HG03432 (cell line): ENCODE data around the gene LAIR1.
"Not testable (repeated sequence)": the region's sequence is repeated elsewhere in the genome, so short reads cannot be mapped to it uniquely, and the experiment has no call there.

ENCODE experiments used
- ATAC-seq: cut with Tn5 transposase; IDR thresholded peaks from one replicate; pipeline ENCODE4 v1.9.1; 2021; ENCODE audit warnings: mild to moderate bottlenecking, moderate library complexity; ENCODE audit not compliant: unreplicated experiment

Gene LAIR1

DNA sequence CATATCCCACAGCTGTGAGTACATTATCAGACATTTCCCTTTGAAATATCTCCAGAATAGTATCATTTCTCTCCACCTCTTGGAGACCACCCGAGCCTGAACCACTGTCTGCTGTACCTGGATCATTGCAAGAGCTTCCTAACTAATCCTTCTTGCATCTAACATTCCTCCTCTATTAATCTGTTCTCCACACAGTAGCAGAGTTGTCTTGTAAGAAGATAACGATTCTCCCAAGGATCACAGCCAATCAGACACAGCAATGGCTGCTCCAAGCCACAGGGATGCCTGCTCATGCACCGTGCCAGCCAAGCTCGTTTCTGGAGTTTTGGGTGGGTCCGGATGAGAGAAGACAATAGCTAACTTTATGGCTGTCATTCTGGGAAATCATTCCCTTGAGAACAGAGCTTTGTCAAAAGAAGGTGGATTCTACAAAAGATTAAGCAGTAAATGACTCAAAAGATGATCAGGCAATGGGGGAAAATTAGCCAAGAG, 14.5 kb upstream of the LAIR1 start:
- ATAC-seq = no peak

DNA sequence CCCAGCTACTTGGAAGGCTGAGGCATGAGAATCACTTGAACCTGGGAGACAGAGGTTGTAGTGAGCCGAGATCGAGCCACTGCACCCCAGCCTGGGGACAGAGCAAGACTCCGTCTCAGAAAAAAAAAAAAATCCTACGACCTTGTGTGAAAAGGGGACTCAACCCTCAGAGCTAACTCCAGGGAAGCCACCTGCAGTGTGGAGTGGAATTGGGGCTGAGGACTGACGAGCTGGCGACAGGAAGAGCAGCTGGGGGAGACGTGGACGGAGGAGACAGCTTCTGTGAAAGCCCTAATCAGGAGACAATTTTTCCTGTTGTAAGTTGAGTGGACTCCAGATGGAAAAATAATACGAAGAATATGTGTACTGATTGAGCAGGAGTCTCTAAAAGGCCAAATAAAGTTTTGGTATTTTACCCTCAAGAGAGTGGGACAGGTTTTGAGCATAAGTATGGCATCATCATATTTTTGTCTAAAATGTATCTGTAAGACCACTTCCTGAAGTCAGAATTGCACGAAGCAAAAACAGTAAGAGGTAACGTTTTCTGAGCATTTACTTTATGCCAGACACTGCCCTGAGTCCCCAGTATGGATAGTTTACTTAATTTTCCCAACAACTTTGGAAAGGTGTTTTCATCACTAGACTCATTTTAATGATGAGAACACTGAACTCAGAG, 12.0 kb upstream of the LAIR1 start:
- no peak for ATAC-seq

DNA sequence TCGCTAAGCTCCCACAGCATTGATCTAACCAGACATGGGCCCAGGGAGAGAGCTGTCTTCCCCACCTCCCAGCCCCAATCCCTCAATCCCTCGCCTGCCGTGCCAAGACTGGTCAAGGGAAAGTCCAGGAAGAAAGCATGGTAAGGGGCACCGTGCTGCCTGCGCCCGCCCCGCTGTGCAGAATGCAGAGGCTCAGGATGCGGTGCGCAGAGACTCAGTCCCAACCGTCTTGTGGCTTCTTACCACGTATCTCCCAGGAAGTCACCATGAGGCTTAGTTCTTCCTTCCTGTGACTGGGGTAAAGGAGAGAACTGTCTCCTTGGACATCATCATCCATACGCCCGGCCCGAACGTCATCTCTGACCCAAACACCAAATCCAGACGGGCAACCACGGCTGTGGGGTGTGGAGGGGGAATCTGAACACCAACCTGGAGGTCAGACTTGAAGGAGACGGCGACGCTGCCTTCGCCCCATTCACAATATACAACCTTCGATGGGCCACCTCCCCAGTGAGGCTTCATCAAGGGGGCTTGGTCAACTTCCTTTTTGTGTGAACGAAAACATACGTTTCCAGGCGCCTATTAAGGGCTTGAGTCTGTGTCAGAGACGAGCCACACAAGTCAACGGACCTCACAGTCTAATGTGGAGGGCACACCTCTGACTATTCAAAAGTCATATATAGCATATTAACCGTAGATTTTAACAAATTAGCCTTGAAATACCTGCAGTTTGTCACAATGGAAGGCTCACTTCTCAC, 10.6 kb upstream of the LAIR1 start:
- not testable (repeated sequence) for ATAC-seq

GRCh38 chr19:54373781-54374631, 9.3 kb upstream of the LAIR1 start:
- no peak for ATAC-seq

DNA sequence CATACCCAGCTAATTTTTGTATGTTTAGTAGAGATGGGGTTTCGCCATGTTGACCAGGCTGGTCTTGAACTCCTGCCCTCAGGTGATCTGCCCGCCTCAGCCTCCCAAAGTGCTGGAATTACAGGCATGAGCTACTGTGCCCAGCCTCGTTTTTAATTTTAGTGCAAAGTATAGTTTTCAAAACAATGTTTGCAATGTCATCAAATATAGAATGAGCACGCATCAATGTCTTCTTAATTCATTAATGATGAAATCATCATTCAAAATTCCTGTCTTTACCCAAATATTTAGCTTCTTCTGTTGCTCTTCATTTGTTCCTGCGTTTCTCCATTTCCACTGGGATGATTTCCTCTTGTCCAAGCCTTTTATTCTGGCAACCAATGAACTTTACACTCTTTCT, 6.7 kb upstream of the LAIR1 start:
- ATAC-seq = not testable (repeated sequence)

GRCh38 chr19:54370434-54370796, 5.7 kb upstream of the LAIR1 start:
- not testable (repeated sequence) for ATAC-seq

DNA sequence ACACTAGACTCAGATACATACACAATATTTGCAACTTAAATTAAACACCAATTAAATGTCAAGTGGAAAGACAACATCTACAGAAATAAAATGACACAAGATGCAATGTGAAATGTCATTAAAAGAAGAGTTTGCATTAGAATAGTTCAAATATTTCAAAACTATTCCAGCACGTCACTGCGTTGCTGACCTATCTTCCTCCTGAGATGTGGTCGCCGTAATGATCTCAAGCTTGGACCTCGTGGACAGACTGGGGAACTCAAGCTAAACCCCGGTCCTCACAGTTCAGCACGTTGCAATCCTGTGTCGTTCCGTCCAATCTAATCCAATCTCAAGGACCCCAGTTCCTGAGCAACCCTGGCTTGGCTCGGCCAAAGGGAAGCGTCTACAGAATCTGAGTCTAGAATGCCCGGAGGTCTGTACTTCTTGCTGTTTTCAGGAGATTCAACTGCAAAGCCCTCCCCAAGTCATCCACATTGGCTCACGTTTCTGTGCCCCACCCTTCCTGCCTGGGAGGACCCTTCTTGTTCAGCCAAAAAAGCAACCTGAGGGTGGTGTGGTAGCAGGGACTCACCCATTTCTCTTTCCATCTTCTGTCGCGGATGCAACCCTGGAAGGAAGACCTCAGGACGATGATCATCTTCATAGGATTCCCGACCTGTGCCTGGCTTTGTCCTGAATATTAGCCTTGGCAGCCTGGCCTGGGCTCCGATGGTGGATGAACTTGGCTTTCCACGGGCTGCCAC, 5.1 kb upstream of the LAIR1 start:
- ATAC-seq = not testable (repeated sequence)

DNA sequence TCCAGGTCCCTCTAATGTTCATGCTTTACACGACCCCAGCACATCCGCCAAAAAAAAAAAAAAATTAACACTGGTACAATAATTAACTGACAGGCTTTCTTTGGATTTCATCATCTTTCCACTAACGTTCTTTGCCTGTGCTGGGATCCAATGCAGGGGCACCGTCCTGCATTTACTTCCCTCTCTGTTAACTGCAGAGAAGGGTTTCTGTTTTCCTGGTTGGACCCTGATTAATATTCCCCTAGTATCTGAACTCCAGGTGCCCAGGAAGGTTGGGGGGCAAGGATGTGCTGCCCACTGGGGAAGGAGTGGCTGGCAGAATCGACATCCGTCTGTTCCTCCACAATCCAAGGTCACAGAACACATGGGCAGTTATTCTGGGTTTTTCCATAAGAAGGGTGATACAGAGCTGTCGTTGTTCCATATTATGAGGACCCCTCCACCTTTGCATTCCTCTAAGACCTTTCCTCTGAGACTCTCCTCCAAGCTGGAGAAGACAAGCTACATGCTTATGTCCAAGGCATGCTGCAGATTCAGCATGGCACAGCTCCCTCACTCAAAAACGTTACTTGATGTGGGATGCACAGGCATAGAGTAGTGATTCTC, 4.5 kb upstream of the LAIR1 start:
- no peak for ATAC-seq

- no peak for ATAC-seq
These were observed 2.1 kb upstream of the LAIR1 start for GRCh38 chr19:54366811-54367210.

GRCh38 chr19:54365798-54366197, 1.1 kb upstream of the LAIR1 start:
- not testable (repeated sequence) for ATAC-seq

DNA sequence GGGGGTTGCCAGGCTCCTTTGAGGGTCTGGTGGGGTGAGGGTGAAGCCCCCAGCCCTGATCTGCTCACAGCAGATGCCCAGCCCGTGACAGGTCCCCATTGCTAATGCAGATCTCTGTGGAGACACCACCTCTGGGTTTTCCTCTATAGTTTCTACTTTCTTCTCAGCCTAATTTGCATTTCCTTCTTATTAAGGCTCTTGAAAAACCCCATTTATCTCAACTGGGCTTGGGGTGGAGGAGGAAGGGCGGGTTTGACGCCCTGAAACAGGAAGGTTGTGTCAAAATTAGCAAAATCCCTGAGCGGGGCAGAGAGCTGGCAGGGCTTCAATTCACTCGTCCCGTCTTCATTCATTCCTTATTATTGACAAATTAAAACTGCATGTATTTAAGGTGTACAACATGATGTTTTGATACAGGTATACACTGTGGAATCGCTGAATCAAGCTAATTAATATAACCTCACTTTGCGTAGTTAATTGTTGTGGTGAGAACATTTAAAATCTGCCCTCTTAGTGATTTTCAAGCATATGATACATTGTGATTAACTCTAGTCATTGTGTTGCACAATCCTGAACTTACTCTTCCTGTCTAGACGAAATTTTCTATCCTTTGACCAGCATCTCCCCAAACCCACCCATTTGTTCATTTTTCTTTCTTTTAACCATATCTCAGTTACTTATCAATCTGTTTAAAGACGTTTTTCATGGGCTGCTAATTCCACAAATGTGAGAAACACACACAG, 2.9 kb downstream of the LAIR1 start:
- not testable (repeated sequence) for ATAC-seq

GRCh38 chr19:54359149-54359820, 5.4 kb downstream of the LAIR1 start:
- ATAC-seq = not testable (repeated sequence)

GRCh38 chr19:54357381-54357780, 7.3 kb downstream of the LAIR1 start:
- ATAC-seq = no peak

GRCh38 chr19:54356444-54357056, 8.2 kb downstream of the LAIR1 start:
- ATAC-seq = no peak

- ATAC-seq = no peak
These were observed 9.1 kb downstream of the LAIR1 start for GRCh38 chr19:54355675-54356074.

GRCh38 chr19:54354761-54355160, 10.0 kb downstream of the LAIR1 start:
- no peak for ATAC-seq

GRCh38 chr19:54352546-54352945, 12.2 kb downstream of the LAIR1 start:
- no peak for ATAC-seq

DNA sequence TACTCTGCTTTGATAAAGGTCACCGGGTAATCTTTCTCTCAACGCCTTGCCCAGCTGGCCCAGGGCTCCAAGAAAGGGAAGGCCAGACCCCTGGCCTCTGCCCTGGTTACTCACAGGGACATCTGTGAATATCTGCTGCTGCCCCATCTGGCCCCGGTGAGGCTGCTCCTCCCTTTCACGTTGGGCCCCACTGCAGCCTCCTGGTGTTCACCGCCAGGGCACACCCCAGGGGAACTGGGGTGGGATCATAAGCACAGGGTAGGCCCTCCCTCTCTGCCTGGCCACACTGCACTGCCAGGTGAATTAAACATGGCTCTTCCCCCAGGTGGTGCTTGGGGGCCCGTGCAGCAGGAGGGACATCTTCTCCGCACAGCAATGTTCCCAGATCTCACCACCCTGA, 12.7 kb downstream of the LAIR1 start:
- no peak for ATAC-seq

DNA sequence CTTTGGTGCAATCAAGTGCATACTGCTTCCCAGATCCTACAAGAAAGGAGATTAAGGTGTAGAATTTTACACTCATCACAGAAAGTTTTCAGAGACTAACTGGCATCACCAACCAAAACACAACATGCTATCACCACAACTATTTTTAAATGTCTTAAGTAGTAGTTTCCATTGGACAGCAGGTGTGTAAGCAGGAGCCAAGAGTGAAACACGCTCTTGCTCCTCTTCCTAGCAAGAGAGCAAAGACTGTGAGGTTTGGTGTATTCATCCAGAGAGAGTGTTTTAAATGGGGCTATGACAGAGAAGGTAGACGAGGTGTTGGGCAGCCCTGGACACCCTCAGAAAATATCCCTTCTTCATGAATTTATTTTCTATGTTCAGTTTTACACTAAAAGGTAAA, 13.3 kb downstream of the LAIR1 start:
- no peak for ATAC-seq
